Measurements from ENCODE around the gene FLG2. TPM values are rescaled to one million over a fixed set of nuclear protein-coding genes. Genes with fewer than 3 reads are reported as not detected.
"Not testable (repeated sequence)": the region's sequence is repeated elsewhere in the genome, so short reads cannot be mapped to it uniquely, and the experiment has no call there.

Gene FLG2
- total RNA-seq, 2 donors from 2014 or later = 0.36 to 5.6 TPM

DNA sequence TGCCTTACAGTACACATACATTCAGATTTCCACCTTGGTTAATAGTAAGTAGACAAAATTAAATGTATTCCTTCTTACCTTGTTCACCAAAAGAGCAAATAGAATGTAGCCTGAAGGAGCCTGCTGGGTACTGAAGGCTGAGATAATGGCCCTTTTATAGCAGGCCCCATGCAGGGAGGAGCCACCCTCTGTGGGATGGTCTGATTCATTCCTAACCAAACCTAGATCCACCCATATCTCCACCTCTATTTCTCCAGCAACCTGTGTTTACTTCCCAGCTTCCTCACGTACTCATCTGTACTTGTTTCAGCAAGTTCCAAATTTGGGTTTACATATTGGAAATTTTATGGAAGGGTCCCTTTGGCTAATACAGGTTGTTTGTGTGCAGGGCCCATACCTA, 34.7 kb downstream of the FLG2 start, which contains the start of gene FLG:
Gene FLG, minus strand, starts transcription at position 129 of the 400 bp plus-strand sequence. CDS start 9,783 bp downstream, outside the sequence.
- H3K9me3 ChIP-seq = no peaks in the 10 kb centered on the region
- no peaks in the 10 kb centered on the region for H3K4me1 ChIP-seq (replicated peaks)
- no peaks in the 10 kb centered on the region for H3K36me3 ChIP-seq
- no peak within 1 kb of the TSS for H3K27ac ChIP-seq
- no peak within 1 kb of the TSS for H3K4me3 ChIP-seq
- WGBS = 52% methylated on average over 1 of the region's 1 CpG
- no peaks in the 10 kb centered on the region for H3K27me3 ChIP-seq (replicated peaks; ENCODE audit: insufficient read depth)
- DNase-seq (ENCODE audit: low spot score) = no peak
- TF ChIP-seq POLR2AphosphoS5 (IDR thresholded peaks at IDR 0.05) = no peak
- TF ChIP-seq POLR2A (IDR thresholded peaks at IDR 0.05) = no peak
- TF ChIP-seq, protein P1, sequence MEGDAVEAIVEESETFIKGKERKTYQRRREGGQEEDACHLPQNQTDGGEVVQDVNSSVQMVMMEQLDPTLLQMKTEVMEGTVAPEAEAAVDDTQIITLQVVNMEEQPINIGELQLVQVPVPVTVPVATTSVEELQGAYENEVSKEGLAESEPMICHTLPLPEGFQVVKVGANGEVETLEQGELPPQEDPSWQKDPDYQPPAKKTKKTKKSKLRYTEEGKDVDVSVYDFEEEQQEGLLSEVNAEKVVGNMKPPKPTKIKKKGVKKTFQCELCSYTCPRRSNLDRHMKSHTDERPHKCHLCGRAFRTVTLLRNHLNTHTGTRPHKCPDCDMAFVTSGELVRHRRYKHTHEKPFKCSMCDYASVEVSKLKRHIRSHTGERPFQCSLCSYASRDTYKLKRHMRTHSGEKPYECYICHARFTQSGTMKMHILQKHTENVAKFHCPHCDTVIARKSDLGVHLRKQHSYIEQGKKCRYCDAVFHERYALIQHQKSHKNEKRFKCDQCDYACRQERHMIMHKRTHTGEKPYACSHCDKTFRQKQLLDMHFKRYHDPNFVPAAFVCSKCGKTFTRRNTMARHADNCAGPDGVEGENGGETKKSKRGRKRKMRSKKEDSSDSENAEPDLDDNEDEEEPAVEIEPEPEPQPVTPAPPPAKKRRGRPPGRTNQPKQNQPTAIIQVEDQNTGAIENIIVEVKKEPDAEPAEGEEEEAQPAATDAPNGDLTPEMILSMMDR (IDR thresholded peaks at IDR 0.05) = no peak
- intact Hi-C loops (cut with DNase I) = no loop called here

DNA sequence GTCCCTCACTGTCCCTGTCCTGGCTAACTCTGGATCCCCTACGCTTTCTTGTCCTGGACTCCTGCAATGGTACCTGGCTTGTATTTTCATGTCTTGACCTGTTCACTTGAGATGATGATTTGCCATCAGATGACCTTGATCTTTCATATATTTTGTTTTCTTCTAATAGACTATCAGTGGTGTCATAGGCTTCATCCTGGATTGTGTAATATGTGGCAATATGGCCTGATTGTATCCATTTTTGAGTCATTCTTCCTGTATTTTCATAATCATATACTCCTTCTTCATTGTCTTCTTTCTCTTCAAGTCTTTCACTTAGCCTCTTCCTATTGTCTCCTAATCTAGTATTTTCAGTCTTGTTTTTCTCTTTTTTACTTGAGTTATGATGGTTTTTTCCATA, 45.8 kb downstream of the FLG2 start:
- H3K27ac ChIP-seq = no peak overlapping the region
- intact Hi-C loops (cut with DNase I) = no loop called here
- H3K4me1 ChIP-seq (replicated peaks) = no peaks in the 10 kb centered on the region
- TF ChIP-seq POLR2AphosphoS5 (IDR thresholded peaks at IDR 0.05) = no peak
- TF ChIP-seq, protein P1 (IDR thresholded peaks at IDR 0.05) = no peak
- no peak for TF ChIP-seq POLR2A (IDR thresholded peaks at IDR 0.05)
- H3K9me3 ChIP-seq = no peaks in the 10 kb centered on the region
- no peaks in the 10 kb centered on the region for H3K36me3 ChIP-seq
- no peak overlapping the region for H3K4me3 ChIP-seq
- H3K27me3 ChIP-seq (replicated peaks; ENCODE audit: insufficient read depth) = no peaks in the 10 kb centered on the region
- WGBS = 100% methylated on average over 1 of the region's 1 CpG
- no peak for DNase-seq (ENCODE audit: low spot score)

DNA sequence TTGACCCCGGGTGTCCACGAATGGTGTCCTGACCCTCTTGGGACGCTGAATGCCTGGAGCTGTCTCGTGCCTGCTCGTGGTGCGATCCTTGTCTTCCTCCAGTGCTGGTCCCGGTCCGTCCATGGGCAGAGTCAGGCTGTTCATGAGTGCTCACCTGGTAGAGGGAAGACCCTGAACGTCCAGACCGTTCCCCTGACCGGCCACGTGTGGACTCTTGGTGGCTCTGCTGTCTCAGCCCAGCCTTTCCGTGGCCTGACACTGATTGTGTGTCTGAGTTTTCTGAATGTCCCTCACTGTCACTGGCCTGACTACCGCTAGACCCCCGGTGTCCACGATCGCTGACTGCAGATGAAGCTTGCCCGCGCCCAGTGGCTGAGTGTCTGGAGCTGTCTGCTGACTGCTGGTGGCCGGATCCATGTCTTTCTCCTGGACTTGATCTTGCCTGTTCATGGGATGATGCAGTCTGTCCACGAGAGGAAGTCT, 46.4 kb downstream of the FLG2 start:
- Histone ChIP-seq H3K4me1 (replicated peaks) (no peaks in the 10 kb centered on the region), H3K27ac (no peak overlapping the region), H3K9me3 (no peaks in the 10 kb centered on the region), H3K4me3 (no peak overlapping the region), H3K27me3 (replicated peaks; ENCODE audit: insufficient read depth) (no peaks in the 10 kb centered on the region), H3K36me3 (no peaks in the 10 kb centered on the region)
- no peak for DNase-seq (ENCODE audit: low spot score)
- TF ChIP-seq, protein P1 (IDR thresholded peaks at IDR 0.05) = no peak
- TF ChIP-seq POLR2A (IDR thresholded peaks at IDR 0.05) (no peak), POLR2AphosphoS5 (IDR thresholded peaks at IDR 0.05) (no peak)
- 98% methylated on average over 21 of the region's 21 CpGs for whole genome bisulfite sequencing
- intact Hi-C loops (cut with DNase I) = no loop called here

DNA sequence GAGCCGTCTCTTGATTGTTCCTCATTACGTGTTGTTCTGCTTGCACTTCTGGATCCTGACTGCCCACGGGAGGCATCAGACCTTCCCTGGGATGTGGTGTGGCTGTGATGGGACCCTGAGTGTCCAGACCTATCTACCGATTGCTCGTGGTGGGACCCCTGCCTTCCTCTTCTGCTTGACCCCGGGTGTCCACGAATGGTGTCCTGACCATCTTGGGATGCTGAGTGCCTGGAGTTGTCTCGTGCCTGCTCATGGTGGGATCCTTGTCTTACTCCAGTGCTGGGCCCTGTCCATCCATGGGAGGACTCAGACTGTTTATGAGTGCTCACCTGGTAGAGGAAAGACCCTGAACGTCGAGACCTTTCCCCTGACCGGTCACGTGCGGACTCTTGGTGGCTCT, 47.6 kb downstream of the FLG2 start:
- intact Hi-C loops (cut with DNase I); H3K4me3 ChIP-seq; H3K4me1 ChIP-seq (replicated peaks); H3K36me3 ChIP-seq; H3K27ac ChIP-seq; H3K27me3 ChIP-seq (replicated peaks; ENCODE audit: insufficient read depth); DNase-seq (ENCODE audit: low spot score); H3K9me3 ChIP-seq: not testable (repeated sequence)
- WGBS = 97% methylated on average over 13 of the region's 13 CpGs

DNA sequence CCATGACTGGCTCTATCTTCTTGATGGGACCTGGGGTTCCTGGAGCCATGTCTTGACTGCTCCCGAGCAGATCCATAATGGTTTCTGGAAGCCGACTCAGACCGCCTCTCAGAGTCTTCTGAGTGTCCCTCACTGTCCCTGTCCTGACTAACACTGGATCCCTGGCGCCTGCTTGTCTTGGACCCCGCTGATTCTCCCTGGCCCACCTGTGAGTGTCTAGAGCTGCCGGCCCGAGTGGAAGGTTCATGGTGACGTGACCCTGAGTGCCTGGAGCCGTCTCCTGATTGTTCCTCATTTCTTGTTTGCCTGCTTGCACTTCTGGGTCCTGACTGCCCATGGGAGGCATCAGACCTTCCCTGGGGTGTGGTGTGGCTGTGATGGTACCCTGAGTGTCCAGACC, 49.9 kb downstream of the FLG2 start:
- Histone ChIP-seq H3K4me1 (replicated peaks) (no peaks in the 10 kb centered on the region), H3K27ac (no peak overlapping the region), H3K36me3 (no peaks in the 10 kb centered on the region), H3K9me3 (no peaks in the 10 kb centered on the region), H3K4me3 (no peak overlapping the region), H3K27me3 (replicated peaks; ENCODE audit: insufficient read depth) (no peaks in the 10 kb centered on the region)
- TF ChIP-seq, protein P1 (IDR thresholded peaks at IDR 0.05) = no peak
- TF ChIP-seq POLR2AphosphoS5 (IDR thresholded peaks at IDR 0.05) = no peak
- no peak for TF ChIP-seq POLR2A (IDR thresholded peaks at IDR 0.05)
- intact Hi-C loops (cut with DNase I) = no loop called here
- no peak for DNase-seq (ENCODE audit: low spot score)
- over 99% methylated on average over 9 of the region's 9 CpGs for WGBS

DNA sequence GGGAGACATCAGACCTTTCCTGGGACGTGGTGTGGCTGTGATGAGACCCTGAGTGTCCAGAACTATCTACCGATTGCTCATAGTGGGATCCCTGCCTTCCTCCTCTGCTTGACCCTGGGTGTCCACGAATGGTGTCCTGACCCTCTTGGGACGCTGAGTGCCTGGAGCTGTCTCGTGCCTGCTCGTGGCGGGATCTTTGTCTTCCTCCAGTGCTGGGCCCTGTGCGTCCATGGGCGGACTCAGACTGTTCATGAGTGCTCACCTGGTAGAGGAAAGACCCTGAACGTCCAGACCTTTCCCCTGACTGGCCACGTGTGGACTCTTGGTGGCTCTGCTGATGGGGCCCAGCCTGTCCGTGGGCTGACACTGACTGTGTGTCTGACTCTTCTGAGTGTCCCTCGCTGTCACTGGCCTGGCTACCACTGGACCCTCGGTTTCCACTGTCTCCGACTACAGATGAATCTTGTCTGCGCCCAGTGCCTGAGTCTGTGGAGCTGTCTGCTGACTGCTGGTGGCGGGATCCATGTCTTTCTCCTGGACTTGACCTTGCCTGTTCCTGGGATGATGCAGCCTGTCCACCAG, 50.4 kb downstream of the FLG2 start:
- H3K9me3 ChIP-seq; H3K36me3 ChIP-seq; DNase-seq (ENCODE audit: low spot score); H3K27ac ChIP-seq; H3K4me3 ChIP-seq; intact Hi-C loops (cut with DNase I); H3K4me1 ChIP-seq (replicated peaks); H3K27me3 ChIP-seq (replicated peaks; ENCODE audit: insufficient read depth): not testable (repeated sequence)
- 96% methylated on average over 17 of the region's 17 CpGs for WGBS

DNA sequence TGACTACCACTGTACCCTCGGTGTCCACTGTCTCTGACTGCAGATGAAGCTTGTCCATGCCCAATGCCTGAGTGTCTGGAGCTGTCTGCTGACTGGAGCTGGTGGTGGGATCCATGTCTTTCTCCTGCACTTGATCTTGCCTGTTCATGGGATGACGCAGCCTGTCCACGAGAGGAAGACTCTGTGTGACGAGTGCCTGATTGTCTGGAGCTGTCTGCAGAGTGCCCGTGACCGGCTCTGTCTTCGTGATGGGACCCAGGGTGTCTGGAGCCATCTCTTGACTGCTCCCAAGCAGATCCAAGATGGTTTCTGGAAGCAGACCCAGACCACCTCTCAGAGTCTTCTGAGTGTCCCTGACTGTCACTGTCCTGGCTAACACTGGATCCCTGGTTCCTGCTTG, 51.0 kb downstream of the FLG2 start:
- intact Hi-C loops (cut with DNase I); H3K4me3 ChIP-seq; H3K36me3 ChIP-seq; H3K27me3 ChIP-seq (replicated peaks; ENCODE audit: insufficient read depth); DNase-seq (ENCODE audit: low spot score); H3K4me1 ChIP-seq (replicated peaks); H3K27ac ChIP-seq; H3K9me3 ChIP-seq: not testable (repeated sequence)
- 96% methylated on average over 7 of the region's 7 CpGs for WGBS

DNA sequence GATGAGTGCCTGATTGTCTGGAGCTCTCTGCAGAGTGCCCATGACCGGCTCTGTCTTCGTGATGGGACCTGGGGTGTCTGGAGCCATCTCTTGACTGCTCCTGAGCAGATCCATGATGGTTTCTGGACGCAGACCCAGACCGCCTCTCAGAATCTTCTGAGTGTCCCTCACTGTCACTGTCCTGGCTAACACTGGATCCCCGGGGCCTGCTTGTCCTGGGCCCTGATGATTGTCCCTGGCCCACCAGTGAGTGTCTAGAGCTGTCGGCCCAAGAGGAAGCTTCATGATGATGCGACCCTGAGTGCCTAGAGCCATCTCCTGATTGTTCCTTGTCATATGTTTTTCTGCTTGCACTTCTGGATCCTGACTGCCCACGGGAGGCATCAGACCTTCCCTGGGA, 51.8 kb downstream of the FLG2 start:
- intact Hi-C loops (cut with DNase I); H3K4me1 ChIP-seq (replicated peaks); H3K9me3 ChIP-seq; H3K4me3 ChIP-seq; H3K27ac ChIP-seq; DNase-seq (ENCODE audit: low spot score); H3K36me3 ChIP-seq; H3K27me3 ChIP-seq (replicated peaks; ENCODE audit: insufficient read depth): not testable (repeated sequence)
- WGBS = 96% methylated on average over 8 of the region's 8 CpGs

All from prostate gland (tissue), 2 donors.